Measurements from ENCODE around the gene SELENOW. TPM values are rescaled to one million over a fixed set of nuclear protein-coding genes. Genes with fewer than 3 reads are reported as not detected.

SELENOW gene
- total and polyA plus RNA-seq, 2 donors (not counting 3 experiments of a cell fraction or from before 2014, with no cell fraction given) = 316 to 613 TPM

- Histone ChIP-seq H2AFZ (ENCODE audit: low read depth, low read length) (peak overlapping the region; percentile 23), H3K27me3 (ENCODE audit: control insufficient read depth in 2 of 2, insufficient read depth in 2 of 2, low read length in 2 of 2) (no peaks in the 10 kb centered on the region), H4K20me1 (replicated peaks; ENCODE audit: control insufficient read depth, extremely low read depth, insufficient read depth, low read length) (no peaks in the 10 kb centered on the region), H3K4me2 (ENCODE audit: insufficient read depth, low read length) (peak overlapping the region; percentile 53), H3K4me3 (replicated peaks in 1 of 3; ENCODE audit: insufficient read depth in 1 of 3, low read depth in 1 of 3, low read length in 3 of 3) (peak overlapping the region in 1 of 3 experiments; percentile 18), H3K9ac (replicated peaks; ENCODE audit: extremely low read depth, insufficient read depth, low read length) (peak overlapping the region; percentile 91), H3K9me3 (replicated peaks; ENCODE audit: control insufficient read depth, insufficient read depth, low read length) (no peaks in the 10 kb centered on the region), H3K36me3 (ENCODE audit: control insufficient read depth in 2 of 2, extremely low read depth in 1 of 2, insufficient read depth in 2 of 2, low read length in 2 of 2) (peaks cover 13 to 21% of the 10 kb centered on the region in 2 experiments), H3K27ac (ENCODE audit: insufficient read depth, low read depth, low read length) (peak overlapping the region; percentile 97), H3K4me1 (ENCODE audit: control insufficient read depth, extremely low read depth, insufficient read depth, low read length) (peaks cover 23% of the 10 kb centered on the region), H3K79me2 (ENCODE audit: control insufficient read depth, insufficient read depth, low read length) (peaks cover 13% of the 10 kb centered on the region), H3K9me1 (replicated peaks; ENCODE audit: control insufficient read depth, extremely low read depth, insufficient read depth, low read length) (no peaks in the 10 kb centered on the region)
- TF ChIP-seq MYC (IDR thresholded peaks at IDR 0.05; ENCODE audit: low read depth, low read length) = no peak
- TF ChIP-seq POLR2AphosphoS5 (IDR thresholded peaks at IDR 0.05; ENCODE audit: insufficient read depth, low read depth, low read length) = peak; percentile 34
- no peak for TF ChIP-seq MAX (IDR thresholded peaks at IDR 0.05; ENCODE audit: insufficient read depth, insufficient read length)
- TF ChIP-seq CTCF (IDR thresholded peaks at IDR 0.05; ENCODE audit: extremely low read depth in 1 of 2, insufficient read depth in 1 of 2, low read depth in 1 of 2, low read length in 2 of 2) = no peak
- no peak for TF ChIP-seq GATA2 (IDR thresholded peaks at IDR 0.05; ENCODE audit: insufficient read depth, insufficient read length, low read depth, low read length)
- peak; percentile 82 for TF ChIP-seq FOS (IDR thresholded peaks at IDR 0.05; ENCODE audit: borderline replicate concordance, insufficient read depth, low read length)
- peak; percentile 39 for TF ChIP-seq JUN (IDR thresholded peaks at IDR 0.05; ENCODE audit: borderline replicate concordance, insufficient read depth, insufficient read length, low read depth)
- TF ChIP-seq EZH2 (IDR thresholded peaks at IDR 0.05; ENCODE audit: borderline replicate concordance, low read depth, low read length, severe bottlenecking) = no peak
- TF ChIP-seq POLR2A (IDR thresholded peaks at IDR 0.05; ENCODE audit: low read depth, low read length) = peak; percentile 75
- dilution Hi-C loops (cut with MboI; ENCODE audit: extremely low pct_ligation_motif_present, low sequenced_read_pairs) (no loop called here), intact Hi-C loops (cut with micrococcal nuclease) (loop anchor here (1.0 kb wide), 2 partner anchors 10 to 14 kb away; no protein-coding TSS in a partner anchor)
- DNase-seq (ENCODE audit: low read depth, low spot score) (peak; percentile 72), FAIRE-seq (no peak)
- BruUV-seq (replicated peaks) = no TSS peak
- CTCF ChIA-PET = interaction anchor here (0.6 to 4.2 kb wide), 5 partner anchors 11 to 23 kb away, joined by 4 to 47 read pairs (median 5); partner anchors contain the start of gene EHD2
- POLR2A ChIA-PET = interaction anchor here (1.4 to 1.6 kb wide), 2 partner anchors 10 to 16 kb away, joined by 3 to 4 read pairs; no protein-coding TSS in a partner anchor
Observed at GRCh38 chr19:47729468-47729798, 49.1 kb upstream of the SELENOW start.

All from endothelial cell of umbilical vein (primary cell).